ENCODE data around the gene MTUS2.
"Not testable (repeated sequence)": the region's sequence is repeated elsewhere in the genome, so short reads cannot be mapped to it uniquely, and the experiment has no call there.

The MTUS2 gene

GRCh38 chr13:28964803-28965202 lies 144.7 kb downstream of the MTUS2 start:
- DNase-seq, result no peak

GRCh38 chr13:28967029-28967915 lies 147.1 kb downstream of the MTUS2 start:
- no peak for DNase-seq

- DNase-seq, result no peak
Measured at GRCh38 chr13:28976195-28976594, 156.1 kb downstream of the MTUS2 start.

DNA sequence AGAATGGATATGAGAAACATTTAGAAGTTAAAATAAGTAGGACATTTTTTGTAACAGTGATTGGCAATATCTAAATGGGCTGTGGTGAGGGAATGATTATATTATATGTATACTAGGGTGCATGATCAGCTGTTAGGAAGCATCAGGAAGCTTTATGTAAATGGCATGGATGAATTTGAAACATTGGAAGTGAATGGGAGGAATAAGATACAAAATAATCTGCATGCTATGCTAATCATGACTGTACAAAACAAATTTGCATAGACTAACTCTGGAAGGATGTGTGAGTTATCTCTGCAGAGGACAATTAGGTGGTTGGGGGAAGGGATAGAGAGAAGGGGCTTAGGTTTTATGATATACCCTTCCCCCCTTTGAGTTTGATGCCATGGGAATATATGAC lies 156.5 kb downstream of the MTUS2 start:
- no peak for DNase-seq

- no peak for DNase-seq
Measured at GRCh38 chr13:28978574-28978973, 158.4 kb downstream of the MTUS2 start.

DNA sequence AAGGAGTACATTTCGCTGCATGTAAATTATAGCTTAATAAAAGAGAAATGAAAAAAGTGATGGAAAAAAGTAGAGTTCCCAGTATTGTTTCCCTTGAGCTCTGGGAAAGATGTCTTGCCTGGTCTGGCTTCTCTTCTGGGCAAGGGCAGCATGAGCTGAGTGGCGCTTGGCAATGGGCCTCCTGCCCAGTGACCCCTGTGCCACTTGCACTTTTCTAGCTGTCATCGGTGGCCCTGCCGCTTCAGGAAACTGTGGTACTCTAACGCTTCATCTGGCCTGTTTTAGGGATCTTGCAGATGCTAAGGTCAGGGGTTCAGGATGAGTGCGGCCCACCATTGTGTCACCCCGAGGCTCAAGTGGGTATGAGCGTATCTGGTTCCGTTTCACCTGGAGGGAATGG lies 161.4 kb downstream of the MTUS2 start:
- DNase-seq, result no peak

GRCh38 chr13:28983641-28984040 lies 163.5 kb downstream of the MTUS2 start:
- no peak for DNase-seq

DNA sequence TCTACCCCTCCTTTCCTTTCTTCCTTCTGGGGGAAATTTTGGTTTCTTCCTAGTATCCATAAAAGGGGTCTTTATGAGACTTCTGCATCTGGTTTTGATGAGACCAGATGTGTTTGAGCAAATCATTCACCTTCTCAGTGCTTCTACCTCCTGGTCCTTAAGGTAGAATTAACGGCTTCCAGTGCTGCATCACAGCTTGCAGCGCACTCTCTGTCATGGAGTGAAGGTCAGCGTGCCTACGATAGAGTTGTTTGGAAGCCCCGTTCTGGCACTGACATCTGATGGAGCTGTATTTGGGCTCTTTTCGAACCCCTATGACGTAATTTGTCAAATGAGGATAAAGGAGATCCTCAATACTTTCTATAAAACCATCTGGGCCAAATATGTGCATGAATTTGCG lies 164.2 kb downstream of the MTUS2 start:
- no peak for DNase-seq

GRCh38 chr13:28984825-28985224 lies 164.7 kb downstream of the MTUS2 start:
- no peak for DNase-seq

GRCh38 chr13:28990378-28990777 lies 170.2 kb downstream of the MTUS2 start:
- not testable (repeated sequence) for DNase-seq

- DNase-seq, result no peak
Measured at GRCh38 chr13:28991764-28992163, 171.6 kb downstream of the MTUS2 start.

DNA sequence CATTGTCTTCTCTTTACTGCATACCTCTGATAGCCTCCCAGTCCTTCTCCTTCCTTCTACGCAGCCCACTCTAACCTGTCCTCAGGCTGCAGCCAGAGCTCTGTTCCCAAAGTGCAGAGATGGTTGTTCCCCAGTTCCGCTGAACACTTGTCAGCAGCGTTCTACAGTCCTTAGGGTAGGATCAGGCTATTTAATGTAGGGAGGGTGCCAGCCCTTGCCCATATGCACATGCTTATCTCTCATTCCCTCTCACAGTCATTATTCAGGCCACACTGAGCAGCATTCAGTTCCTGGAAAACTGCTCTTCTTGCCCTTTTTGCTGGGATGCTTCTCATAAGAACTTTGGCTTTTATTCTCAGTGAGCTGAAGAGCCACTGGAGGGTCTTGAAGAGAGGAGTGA lies 180.7 kb downstream of the MTUS2 start:
- no peak for DNase-seq

GRCh38 chr13:29005035-29005762 lies 185.1 kb downstream of the MTUS2 start:
- no peak for DNase-seq

- DNase-seq, result no peak
Measured at GRCh38 chr13:29005763-29006120, 185.6 kb downstream of the MTUS2 start.

- no peak for DNase-seq
Measured at GRCh38 chr13:29006359-29006850, 186.3 kb downstream of the MTUS2 start.

DNA sequence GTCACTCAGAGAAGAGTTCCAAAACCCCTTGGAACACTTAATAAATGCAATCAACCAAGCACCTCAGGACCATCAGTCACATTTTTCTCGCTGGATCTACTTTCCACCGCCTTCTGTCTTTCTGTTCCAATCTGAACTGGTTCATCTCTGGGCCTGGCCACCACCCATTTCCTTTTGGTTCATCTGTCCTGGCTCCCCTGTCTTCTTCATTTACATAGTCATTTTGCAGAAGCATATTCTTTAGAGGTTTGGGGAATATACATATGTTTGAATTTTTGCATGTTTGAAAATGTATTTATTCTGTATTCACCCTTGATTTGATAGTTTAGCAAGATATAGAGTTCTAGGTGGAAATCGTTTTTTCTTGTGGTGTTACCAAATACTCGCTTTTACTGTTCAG lies 188.2 kb downstream of the MTUS2 start:
- no peak for DNase-seq

GRCh38 chr13:29020314-29020713 lies 200.2 kb downstream of the MTUS2 start:
- DNase-seq, result no peak

GRCh38 chr13:29021311-29021710 lies 201.2 kb downstream of the MTUS2 start:
- DNase-seq, result no peak

GRCh38 chr13:29021717-29022116 lies 201.6 kb downstream of the MTUS2 start:
- DNase-seq, result no peak

DNA sequence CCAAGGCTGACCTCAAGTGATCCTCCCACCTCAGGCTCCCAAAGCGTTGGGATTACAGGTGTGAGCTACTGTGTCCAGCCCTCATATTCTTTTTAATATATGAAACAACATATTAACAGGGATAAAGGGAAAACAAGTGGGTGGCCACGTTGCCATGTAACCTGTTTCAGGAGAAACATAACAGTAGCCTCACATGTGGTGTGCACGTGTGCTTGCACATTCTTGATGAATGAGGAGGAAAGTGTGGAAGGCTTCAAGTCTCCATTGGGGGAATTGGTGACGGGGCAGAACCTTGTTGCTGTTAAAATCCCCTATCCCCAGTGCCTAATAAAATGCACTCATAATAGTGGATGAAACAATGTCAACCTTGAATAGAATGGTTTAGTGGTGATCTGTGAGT lies 202.3 kb downstream of the MTUS2 start:
- no peak for DNase-seq

DNA sequence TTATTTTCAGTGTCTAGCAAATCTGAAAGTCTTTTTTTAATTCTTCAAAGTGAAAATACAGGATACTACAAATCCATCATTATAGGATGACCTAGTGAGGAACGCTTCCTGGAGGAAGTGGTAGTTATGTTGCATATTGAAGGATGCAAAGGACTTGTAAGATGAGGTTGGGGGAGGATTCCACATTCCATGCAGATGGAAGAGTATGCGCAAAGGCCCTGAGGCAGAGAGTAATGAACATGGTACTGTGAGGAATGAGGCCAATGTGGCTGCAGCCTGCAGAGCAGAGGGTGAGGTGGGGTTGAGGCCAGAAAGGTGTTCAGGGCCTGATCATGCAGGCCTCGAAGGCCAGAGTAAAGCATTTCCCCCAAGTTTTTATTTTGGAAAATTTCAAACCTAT lies 202.8 kb downstream of the MTUS2 start:
- no peak for DNase-seq

DNA sequence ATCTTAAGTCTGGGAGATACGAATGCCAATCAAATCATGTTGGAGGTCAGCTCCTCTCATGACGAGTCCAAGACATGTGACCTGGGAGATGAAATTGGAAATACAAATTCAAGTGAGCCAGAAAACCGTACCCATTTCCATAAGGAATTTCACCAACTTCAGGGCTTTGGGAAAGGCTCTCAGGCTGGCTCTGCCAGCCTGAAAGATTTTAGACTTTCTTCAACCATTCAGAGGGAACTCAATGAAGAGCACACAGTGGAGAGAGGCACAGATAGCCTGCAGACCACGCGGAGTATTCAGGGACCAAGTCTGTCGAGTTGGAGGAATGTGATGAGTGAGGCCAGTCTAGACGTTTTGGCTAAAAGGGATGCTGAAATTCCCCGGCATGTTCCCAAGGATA lies 204.6 kb downstream of the MTUS2 start:
- DNase-seq, result no peak

DNA sequence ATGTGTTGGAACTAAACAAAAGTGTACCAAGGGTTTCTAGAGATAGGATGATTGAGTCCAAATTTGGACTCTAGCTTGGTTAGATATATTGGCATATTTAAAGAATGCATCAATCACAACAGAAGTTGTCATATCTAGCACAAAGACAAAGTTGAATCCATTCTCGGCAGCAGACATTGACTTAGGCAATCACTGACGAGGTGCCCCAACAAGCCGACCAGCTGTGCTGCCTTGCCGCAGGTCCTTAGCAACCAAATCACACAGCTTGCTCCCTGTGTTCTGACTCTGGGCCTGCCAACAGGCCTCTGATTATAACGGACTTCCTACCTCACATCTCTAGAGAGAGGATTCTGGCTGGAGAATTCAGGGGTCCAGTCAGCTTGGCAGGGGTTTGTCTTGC lies 208.7 kb downstream of the MTUS2 start:
- DNase-seq, result no peak

DNA sequence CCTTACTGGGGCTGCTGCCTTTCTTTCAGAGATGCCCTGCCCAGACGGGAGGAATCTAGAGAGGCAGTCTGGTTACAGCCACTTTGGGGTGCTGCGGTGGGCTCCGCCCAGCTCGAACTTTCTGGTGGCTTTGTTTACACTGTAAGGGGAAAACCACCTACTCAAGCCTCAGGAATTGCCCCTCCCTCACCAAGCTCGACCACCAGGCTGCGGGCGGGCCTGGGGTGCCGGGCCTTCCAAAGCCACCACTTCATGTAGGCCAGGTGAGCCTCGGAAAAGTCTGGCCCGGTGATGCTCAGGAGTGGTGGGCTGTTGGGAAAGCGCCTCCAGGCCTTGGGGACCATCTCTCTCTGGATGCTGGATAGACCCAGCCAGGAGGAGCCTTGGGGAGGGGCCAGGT lies 218.6 kb downstream of the MTUS2 start:
- DNase-seq, result no peak

All from HCEC 1CT (cell line).